Astrocyte (in vitro differentiated cells and primary cell): Measurements from ENCODE around the gene KXD1.

Source experiments
- EZH2 ChIP-seq: IDR thresholded peaks from 2 replicates; pipeline ENCODE4 v1.6.1; 2012; ENCODE audit warnings: mild to moderate bottlenecking, low read length, inconsistent platforms; ENCODE audit not compliant: insufficient read depth
- TF ChIP-seq, protein P1 (sequence below): IDR thresholded peaks from 2 replicates; pipeline ENCODE4 v1.5.1; 2011; ENCODE audit warnings: low read depth, mild to moderate bottlenecking, inconsistent platforms, low read length, moderate library complexity; ENCODE audit not compliant: insufficient read depth

- TF ChIP-seq, protein P1, sequence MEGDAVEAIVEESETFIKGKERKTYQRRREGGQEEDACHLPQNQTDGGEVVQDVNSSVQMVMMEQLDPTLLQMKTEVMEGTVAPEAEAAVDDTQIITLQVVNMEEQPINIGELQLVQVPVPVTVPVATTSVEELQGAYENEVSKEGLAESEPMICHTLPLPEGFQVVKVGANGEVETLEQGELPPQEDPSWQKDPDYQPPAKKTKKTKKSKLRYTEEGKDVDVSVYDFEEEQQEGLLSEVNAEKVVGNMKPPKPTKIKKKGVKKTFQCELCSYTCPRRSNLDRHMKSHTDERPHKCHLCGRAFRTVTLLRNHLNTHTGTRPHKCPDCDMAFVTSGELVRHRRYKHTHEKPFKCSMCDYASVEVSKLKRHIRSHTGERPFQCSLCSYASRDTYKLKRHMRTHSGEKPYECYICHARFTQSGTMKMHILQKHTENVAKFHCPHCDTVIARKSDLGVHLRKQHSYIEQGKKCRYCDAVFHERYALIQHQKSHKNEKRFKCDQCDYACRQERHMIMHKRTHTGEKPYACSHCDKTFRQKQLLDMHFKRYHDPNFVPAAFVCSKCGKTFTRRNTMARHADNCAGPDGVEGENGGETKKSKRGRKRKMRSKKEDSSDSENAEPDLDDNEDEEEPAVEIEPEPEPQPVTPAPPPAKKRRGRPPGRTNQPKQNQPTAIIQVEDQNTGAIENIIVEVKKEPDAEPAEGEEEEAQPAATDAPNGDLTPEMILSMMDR: no peak
- TF ChIP-seq EZH2: no peak
Measured at GRCh38 chr19:18596752-18597157, 39.1 kb downstream of the KXD1 start.
